ENCODE data around the gene PIH1D1. TPM values are rescaled to one million over a fixed set of nuclear protein-coding genes. Genes with fewer than 3 reads are reported as not detected.

Gene PIH1D1
- total and polyA plus RNA-seq, 7 donors = 62.9 to 105 (median 72.8) TPM

GRCh38 chr19:49437231-49437630 is 14.4 kb downstream of the PIH1D1 start:
- peaks cover 0 to 13% (median 7%) of the 10 kb centered on the region in 4 donors for H3K4me1 ChIP-seq
- no peak overlapping the region for H3K27ac ChIP-seq
- H3K4me3 ChIP-seq = no peak overlapping the region
- H3K36me3 ChIP-seq = no peaks in the 10 kb centered on the region
- intact Hi-C loops (cut with DNase I) = no loop called here
- 15 to 17% methylated on average over 8 of the region's 8 CpGs for WGBS, 2 donors
- H3K27me3 ChIP-seq = peaks cover 49 to 100% (median 97%) of the 10 kb centered on the region in 3 donors
- TF ChIP-seq POLR2AphosphoS5 (IDR thresholded peaks at IDR 0.05) (no peak), EP300 (IDR thresholded peaks at IDR 0.05) (no peak), POLR2A (IDR thresholded peaks at IDR 0.05) (no peak), CTCF (IDR thresholded peaks at IDR 0.05) (no peak)
- H3K9me3 ChIP-seq = no peaks in the 10 kb centered on the region
- DNase-seq = no peak

DNA sequence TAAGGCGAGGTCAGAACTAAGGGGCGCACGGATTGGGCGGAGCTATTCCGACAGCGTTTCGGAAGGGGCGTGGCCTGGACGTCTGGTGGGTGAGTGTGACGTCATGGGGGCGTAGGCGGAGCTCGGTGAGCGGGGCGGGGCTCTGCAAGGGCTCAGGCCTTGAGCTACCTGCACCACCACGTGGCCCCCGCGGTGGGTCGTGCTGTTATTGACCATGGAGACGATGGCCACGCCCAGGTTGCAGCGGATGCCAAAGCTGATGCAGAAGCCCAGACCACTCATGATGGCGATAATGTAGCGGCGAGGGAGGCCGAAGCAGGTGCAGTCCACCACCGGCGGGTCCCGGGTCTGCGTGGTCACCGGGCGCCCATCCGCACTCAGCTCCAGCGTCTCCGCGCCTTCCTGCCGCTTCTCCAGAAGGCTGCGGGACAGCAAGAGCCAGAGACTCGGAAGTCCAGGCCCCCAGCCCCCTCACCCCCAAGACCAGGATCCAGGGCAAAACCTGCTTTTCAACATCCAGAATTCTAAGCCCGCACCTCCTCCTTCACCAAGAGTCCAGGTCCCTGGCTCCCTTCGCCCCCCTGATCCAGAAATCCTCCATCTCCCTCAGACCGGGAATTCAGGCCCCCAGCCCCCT is 15.1 kb downstream of the PIH1D1 start:
- intact Hi-C loops (cut with DNase I) = no loop called here
- Histone ChIP-seq H3K36me3 (no peaks in the 10 kb centered on the region), H3K27me3 (peaks cover 51 to 100% (median 97%) of the 10 kb centered on the region in 3 donors), H3K27ac (no peak overlapping the region), H3K4me3 (no peak overlapping the region), H3K4me1 (peaks cover 0 to 6% (median 2%) of the 10 kb centered on the region in 4 donors), H3K9me3 (no peaks in the 10 kb centered on the region)
- no peak for DNase-seq
- no peak for TF ChIP-seq EP300 (IDR thresholded peaks at IDR 0.05)
- TF ChIP-seq POLR2AphosphoS5 (IDR thresholded peaks at IDR 0.05) = no peak
- no peak for TF ChIP-seq CTCF (IDR thresholded peaks at IDR 0.05)
- no peak for TF ChIP-seq POLR2A (IDR thresholded peaks at IDR 0.05)
- 13 to 17% methylated on average over 42 of the region's 42 CpGs for WGBS, 2 donors

GRCh38 chr19:49435670-49436069 is 15.9 kb downstream of the PIH1D1 start:
- no peaks in the 10 kb centered on the region for H3K36me3 ChIP-seq
- no peak for DNase-seq
- TF ChIP-seq POLR2A (IDR thresholded peaks at IDR 0.05) (no peak), CTCF (IDR thresholded peaks at IDR 0.05) (no peak), POLR2AphosphoS5 (IDR thresholded peaks at IDR 0.05) (no peak)
- intact Hi-C loops (cut with DNase I) = no loop called here
- no peaks in the 10 kb centered on the region for H3K4me1 ChIP-seq
- 80 to 86% methylated on average over 10 of the region's 10 CpGs for WGBS, 2 donors
- H3K4me3 ChIP-seq = no peak overlapping the region
- H3K27ac ChIP-seq = no peak overlapping the region
- peaks cover 52 to 100% (median 97%) of the 10 kb centered on the region in 3 donors for H3K27me3 ChIP-seq
- H3K9me3 ChIP-seq = no peaks in the 10 kb centered on the region

- no peak for DNase-seq
- Histone ChIP-seq H3K36me3 (no peaks in the 10 kb centered on the region), H3K4me3 (no peak overlapping the region), H3K27me3 (peaks cover 54 to 100% (median 96%) of the 10 kb centered on the region in 3 donors), H3K4me1 (no peaks in the 10 kb centered on the region), H3K9me3 (no peaks in the 10 kb centered on the region), H3K27ac (no peak overlapping the region)
- TF ChIP-seq POLR2A (IDR thresholded peaks at IDR 0.05) = no peak
- no peak for TF ChIP-seq EP300 (IDR thresholded peaks at IDR 0.05)
- no peak for TF ChIP-seq POLR2AphosphoS5 (IDR thresholded peaks at IDR 0.05)
- no peak for TF ChIP-seq CTCF (IDR thresholded peaks at IDR 0.05)
- 78 to 88% methylated on average over 18 of the region's 18 CpGs for WGBS, 2 donors
- intact Hi-C loops (cut with DNase I) = no loop called here
These were observed 16.6 kb downstream of the PIH1D1 start for GRCh38 chr19:49434907-49435583.

All from sigmoid colon (tissue), 7 donors.